ENCODE data around the gene RGS7BP.

RGS7BP gene

GRCh38 chr5:64566310-64566916 lies 60.6 kb downstream of the RGS7BP start:
- DNase-seq = no peak

GRCh38 chr5:64569858-64570257 lies 64.0 kb downstream of the RGS7BP start:
- DNase-seq = no peak

DNA sequence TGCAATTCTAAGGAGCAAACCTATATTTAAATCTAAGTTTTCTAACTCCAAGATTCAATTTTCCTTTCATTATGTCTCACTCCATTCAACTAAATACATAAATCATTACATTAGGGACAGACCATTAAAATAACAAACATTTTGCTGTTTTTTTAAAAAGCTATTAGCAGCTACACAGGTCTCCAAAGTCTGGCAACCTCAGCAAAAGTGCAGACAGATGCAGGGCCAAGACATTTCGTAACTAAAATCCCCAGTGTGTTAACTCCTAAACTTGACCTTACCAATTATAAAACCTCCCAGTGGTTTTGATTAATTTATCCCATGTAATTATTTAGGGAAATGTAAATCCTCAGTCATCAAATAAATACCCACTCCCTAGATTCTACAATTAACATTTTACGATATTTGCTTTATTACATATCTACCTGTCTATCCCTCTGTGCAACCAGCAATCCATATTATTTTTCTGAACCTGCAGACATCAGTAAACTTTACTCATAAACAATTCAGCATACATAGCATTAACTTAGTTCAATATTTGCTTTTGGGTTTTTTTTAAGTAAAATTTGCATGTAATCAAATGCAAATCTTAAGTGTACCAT lies 64.7 kb downstream of the RGS7BP start:
- no peak for DNase-seq

- no peak for DNase-seq
Measured at GRCh38 chr5:64575561-64575960, 69.7 kb downstream of the RGS7BP start.

DNA sequence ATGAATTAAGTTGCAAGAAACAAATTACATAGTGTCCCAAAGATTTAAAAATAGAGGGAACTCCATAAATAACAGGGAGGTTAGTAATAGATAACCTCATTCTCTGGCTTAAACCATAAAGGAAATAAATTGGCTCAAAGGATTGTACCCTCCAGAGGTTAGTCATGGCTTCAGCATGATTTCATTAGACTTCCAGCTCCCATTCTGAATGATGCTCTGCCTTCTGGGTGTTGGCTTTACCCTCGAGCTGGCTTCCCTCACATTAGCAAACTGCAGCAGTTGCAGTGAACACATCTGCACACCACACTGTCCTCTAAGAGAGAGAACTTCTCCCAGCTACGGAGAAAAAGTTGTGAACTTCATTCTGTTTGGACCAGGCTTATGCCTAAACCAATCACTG lies 70.4 kb downstream of the RGS7BP start:
- DNase-seq = peak; percentile 16

- DNase-seq = no peak
Measured at GRCh38 chr5:64585646-64586045, 79.8 kb downstream of the RGS7BP start.

DNA sequence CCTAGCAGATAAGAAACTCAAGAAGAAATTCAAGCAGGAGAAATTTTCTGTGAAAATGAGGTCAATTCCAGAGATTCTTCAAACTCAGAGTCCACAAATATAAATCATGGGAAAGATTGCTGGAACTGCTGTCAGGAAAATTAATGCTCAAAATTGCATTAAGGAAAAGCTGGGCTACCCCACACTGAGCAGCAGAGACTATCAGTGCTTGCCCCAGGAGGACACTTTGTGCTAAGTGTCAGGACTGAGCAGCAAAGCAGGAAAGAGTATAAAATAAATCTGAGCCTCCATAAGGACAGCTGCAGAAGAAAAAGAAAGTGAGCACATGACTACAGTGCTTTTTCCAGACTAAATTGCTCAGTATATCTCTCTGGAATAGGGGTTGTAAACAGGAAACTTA lies 81.6 kb downstream of the RGS7BP start:
- no peak for DNase-seq

DNA sequence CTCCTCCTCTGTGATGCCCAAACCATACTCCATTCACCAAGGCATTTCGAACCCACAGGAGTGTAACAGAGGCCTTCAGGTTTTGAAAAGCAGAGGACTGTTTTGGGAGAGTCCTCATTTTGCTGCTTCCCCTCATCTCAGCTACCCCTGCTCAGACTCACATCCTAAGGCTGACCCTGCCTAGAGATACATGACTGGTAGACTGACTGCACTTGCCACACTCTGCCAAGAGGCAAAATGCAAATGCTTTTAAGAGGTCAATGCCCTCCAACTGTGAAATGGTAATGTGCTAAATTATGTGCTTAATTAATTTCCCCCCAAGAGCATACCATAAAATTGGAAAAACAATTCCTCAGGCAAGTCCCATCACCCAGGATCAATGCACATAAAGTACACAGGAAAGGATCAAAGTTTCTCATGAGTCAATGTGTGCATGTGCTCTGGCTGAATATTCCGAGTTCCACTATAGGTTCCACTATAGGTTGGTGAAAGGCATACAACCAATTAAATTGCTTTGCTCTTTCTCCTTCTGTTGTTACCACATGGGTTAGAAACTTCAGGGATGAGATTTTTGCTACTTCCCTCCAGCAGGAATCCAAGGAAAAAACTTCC lies 87.0 kb downstream of the RGS7BP start:
- DNase-seq = no peak

DNA sequence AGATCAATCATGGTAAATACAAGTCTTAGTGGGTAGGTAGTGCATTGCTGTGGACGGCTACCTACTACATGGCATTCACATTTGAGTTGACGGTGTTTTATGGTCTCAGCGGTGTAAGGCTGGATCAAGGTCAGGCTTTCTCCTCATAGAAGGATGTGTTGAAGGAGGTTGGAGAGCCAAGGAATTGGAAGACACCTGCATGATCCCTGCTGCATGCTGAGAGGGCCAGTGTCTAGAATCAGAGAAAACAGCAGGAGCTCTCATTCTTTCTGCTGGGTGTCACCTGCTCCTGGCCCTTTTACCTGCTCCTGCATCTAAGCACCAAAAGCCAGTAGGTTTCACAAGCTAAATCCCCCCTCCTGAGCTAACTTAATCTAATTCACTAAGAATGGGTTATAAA lies 88.2 kb downstream of the RGS7BP start:
- no peak for DNase-seq

GRCh38 chr5:64594601-64595000 lies 88.8 kb downstream of the RGS7BP start:
- DNase-seq = no peak

- DNase-seq = no peak
Measured at GRCh38 chr5:64595031-64595855, 89.4 kb downstream of the RGS7BP start.

DNA sequence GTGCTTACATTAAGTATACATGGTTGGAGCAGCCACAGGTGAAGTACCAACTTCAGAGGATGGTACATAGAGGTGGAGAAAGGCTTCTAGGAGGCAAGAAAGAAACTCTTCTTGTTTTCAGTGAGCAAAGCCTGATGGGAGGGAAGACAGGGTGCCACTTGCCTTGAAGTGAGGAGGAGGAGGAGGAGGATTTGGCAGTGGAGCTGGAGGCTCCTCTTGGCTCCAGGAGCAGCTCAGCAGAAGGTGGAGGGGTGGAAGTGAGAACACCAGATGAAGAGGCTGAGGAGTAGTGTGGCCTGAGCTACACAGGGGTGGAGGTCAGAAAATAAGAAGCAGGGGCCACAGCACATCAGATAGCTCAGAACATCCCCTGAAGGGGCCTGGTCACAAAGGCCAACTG lies 93.4 kb downstream of the RGS7BP start:
- DNase-seq = no peak

- no peak for DNase-seq
Measured at GRCh38 chr5:64603676-64604075, 97.9 kb downstream of the RGS7BP start.

GRCh38 chr5:64606926-64607325 lies 101.1 kb downstream of the RGS7BP start:
- no peak for DNase-seq

GRCh38 chr5:64612344-64612961 lies 106.6 kb downstream of the RGS7BP start:
- DNase-seq = peak; percentile 53

DNA sequence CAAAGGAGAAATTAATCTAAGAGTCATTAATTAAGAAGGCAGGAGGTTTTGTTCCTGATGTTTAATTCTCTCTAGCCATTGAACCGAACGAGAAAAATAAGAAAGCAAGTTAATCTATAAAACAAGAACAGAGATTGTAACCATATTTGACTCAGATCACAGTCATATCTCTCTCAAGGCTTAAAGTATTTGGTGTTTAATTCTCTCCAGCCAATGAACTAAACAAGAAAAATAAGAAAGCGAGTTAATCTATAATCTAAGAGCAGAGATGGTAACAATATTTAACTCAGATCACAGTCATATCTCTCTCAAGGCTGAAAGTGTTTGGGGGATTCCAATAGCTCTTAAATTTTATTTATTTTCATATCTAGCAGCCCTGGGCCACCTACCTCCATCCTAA lies 110.1 kb downstream of the RGS7BP start:
- no peak for DNase-seq

- DNase-seq = no peak
Measured at GRCh38 chr5:64619609-64620008, 113.8 kb downstream of the RGS7BP start.

DNA sequence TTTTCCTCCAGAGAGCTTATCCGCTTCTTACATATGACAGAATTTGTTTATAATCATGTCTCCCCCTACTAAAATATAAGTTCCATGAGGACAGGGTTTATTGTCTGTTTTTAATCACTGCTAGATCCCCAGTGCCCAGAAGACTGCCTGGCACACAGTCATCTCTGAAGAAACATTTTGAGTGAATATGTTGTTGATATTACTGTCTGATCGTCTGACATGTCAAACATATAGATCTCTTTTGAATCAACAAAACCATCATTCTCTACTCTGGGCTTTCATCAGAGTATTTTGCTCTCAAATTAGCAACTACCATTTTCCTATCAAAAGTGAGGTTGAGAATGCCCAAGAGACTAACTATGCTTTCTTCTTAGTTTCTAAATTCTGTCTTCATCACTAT lies 117.2 kb downstream of the RGS7BP start:
- DNase-seq = no peak

- DNase-seq = peak; percentile 55
Measured at GRCh38 chr5:64625678-64626077, 119.9 kb downstream of the RGS7BP start.

- no peak for DNase-seq
Measured at GRCh38 chr5:64628901-64629300, 123.1 kb downstream of the RGS7BP start.

GRCh38 chr5:64629841-64630240 lies 124.0 kb downstream of the RGS7BP start:
- DNase-seq = no peak

- DNase-seq = peak; percentile 4
Measured at GRCh38 chr5:64632251-64632650, 126.4 kb downstream of the RGS7BP start.

Measured in fibroblast of skin of abdomen (primary cell).